Stimulated activated CD4-positive, alpha-beta T cell treated with anti-CD3 and anti-CD28 coated beads, Interleukin-15, amount 100 ng/mL, for 48 hours (primary cell): ENCODE measurements around the gene THEMIS.
"Not testable (repeated sequence)": the region's sequence is repeated elsewhere in the genome, so short reads cannot be mapped to it uniquely, and the experiment has no call there.

Experiments used
- DNase-seq, 2 donors: peaks; one replicate each; pipeline ENCODE4 v3.0.0-alpha.2; 2020; ENCODE audit warnings: low read depth in 2 of 2

Gene THEMIS

GRCh38 chr6:127725821-127726220, 175.0 kb downstream of the THEMIS start:
- DNase-seq: no peak

GRCh38 chr6:127718694-127719093, 182.2 kb downstream of the THEMIS start:
- no peak for DNase-seq

- DNase-seq: no peak
Observed at GRCh38 chr6:127717384-127717783, 183.5 kb downstream of the THEMIS start.

- DNase-seq: no peak
Observed at GRCh38 chr6:127716465-127716864, 184.4 kb downstream of the THEMIS start.

GRCh38 chr6:127710668-127711067, 190.2 kb downstream of the THEMIS start:
- DNase-seq: no peak

- DNase-seq: no peak
Observed at GRCh38 chr6:127706216-127706615, 194.6 kb downstream of the THEMIS start.

- DNase-seq: no peak
Observed at GRCh38 chr6:127695108-127695507, 205.8 kb downstream of the THEMIS start.

- no peak for DNase-seq
Observed at GRCh38 chr6:127691146-127691545, 209.7 kb downstream of the THEMIS start.

- no peak for DNase-seq
Observed at GRCh38 chr6:127690588-127690987, 210.3 kb downstream of the THEMIS start.

- DNase-seq: no peak
Observed at GRCh38 chr6:127690092-127690491, 210.8 kb downstream of the THEMIS start.

- not testable (repeated sequence) for DNase-seq
Observed at GRCh38 chr6:127687490-127687889, 213.4 kb downstream of the THEMIS start.

- no peak for DNase-seq
Observed at GRCh38 chr6:127686084-127686483, 214.8 kb downstream of the THEMIS start.

- DNase-seq: no peak
Observed at GRCh38 chr6:127684501-127684900, 216.4 kb downstream of the THEMIS start.
